Gastroesophageal sphincter (tissue), 4 donors: Measurements from ENCODE around the gene KCNH1. TPM values are rescaled to one million over a fixed set of nuclear protein-coding genes. Genes with fewer than 3 reads are reported as not detected.

Experiments
- ATAC-seq: fragments of 150-250 bp; one replicate; pipeline ENCODE4 v1.9.1; 2016; ENCODE audit warnings: mild to moderate bottlenecking, moderate library complexity
- H3K27ac ChIP-seq, 4 donors: fragments of 200-600 bp; sonication (generic) in 3 of 4; 1 replicate in 3 of 4; 2 replicates in 1 of 4; pipeline ENCODE4 v1.5.1; 2016 to 2019
- H3K27me3 ChIP-seq: fragments of 200-600 bp; sonication (generic); one replicate; pipeline ENCODE4 v1.5.1; 2019
- H3K36me3 ChIP-seq, 2 donors: fragments of 200-600 bp; sonication (generic); one replicate each; pipeline ENCODE4 v1.5.1; 2019; ENCODE audit warnings: control low read depth in 1 of 2
- H3K4me1 ChIP-seq, 3 donors: fragments of 200-600 bp; sonication (generic); 1 replicate in 2 of 3; 2 replicates in 1 of 3; pipeline ENCODE4 v1.5.1; 2016 to 2019; ENCODE audit warnings: control low read depth in 2 of 3
- H3K4me3 ChIP-seq, 2 donors: fragments of 200-600 bp; sonication (generic); one replicate each; pipeline ENCODE4 v1.5.1; 2019; ENCODE audit warnings: mild to moderate bottlenecking in 1 of 2, moderate library complexity in 1 of 2
- H3K9me3 ChIP-seq, 3 donors: fragments of 200-600 bp; sonication (generic); one replicate each; pipeline ENCODE4 v1.5.1; 2017 to 2019; ENCODE audit warnings: control low read depth in 2 of 3
- CTCF ChIP-seq, 4 experiments: fragments of 200-600 bp in 2 of 4; fragments of 450-650 bp in 2 of 4; sonication (generic) in 1 of 4; IDR thresholded peaks; one replicate each; pipeline ENCODE4 v1.5.1; 2017 to 2019; ENCODE audit warnings: antibody characterized with exemption in 4 of 4, mild to moderate bottlenecking in 2 of 4, moderate library complexity in 2 of 4
- EP300 ChIP-seq: sonication (generic); formaldehyde crosslinking; IDR thresholded peaks from one replicate; pipeline ENCODE4 v1.6.1; 2017; ENCODE audit warnings: antibody characterized with exemption, mild to moderate bottlenecking
- POLR2A ChIP-seq, 2 donors: fragments of 450-650 bp; IDR thresholded peaks; one replicate each; pipeline ENCODE4 v1.6.1; 2017; ENCODE audit warnings: antibody characterized with exemption in 2 of 2, mild to moderate bottlenecking in 2 of 2, moderate library complexity in 1 of 2
- POLR2AphosphoS5 ChIP-seq: sonication (generic); formaldehyde crosslinking; IDR thresholded peaks from one replicate; pipeline ENCODE4 v1.6.1; 2017; ENCODE audit warnings: antibody characterized with exemption
- WGBS, 2 donors: methylation state at CpG; one replicate each; pipeline ENCODE4 v1.1.5; 2018; ENCODE audit warnings: low coverage in 1 of 2; 5-methylcytosine and 5-hydroxymethylcytosine counted together
- total RNA-seq, 4 donors: library from RNA; depleted of rRNA; stranded (reverse); fragments of >200 nt; gene quantifications; one replicate each; pipeline ENCODE4 v1.1.0, GENCODE V29; 2016

Gene KCNH1
- total RNA-seq, 4 donors from 2014 or later: 0.15 to 2.3 (median 1.2) TPM

- 80% methylated on average over 1 of the region's 1 CpG; no CpG with 5 or more reads in 1 of the 2 donors for WGBS, 2 donors
- no peaks in the 10 kb centered on the region for H3K27me3 ChIP-seq
- H3K27ac ChIP-seq: no peak overlapping the region
- no peak overlapping the region for H3K4me3 ChIP-seq
- H3K4me1 ChIP-seq: no peaks in the 10 kb centered on the region
- TF ChIP-seq POLR2AphosphoS5 (no peak), EP300 (no peak), CTCF (IDR thresholded peaks at IDR 0.05) (no peak), POLR2A (IDR thresholded peaks at IDR 0.05) (no peak)
- H3K9me3 ChIP-seq: peaks cover 0 to 25% (median 0%) of the 10 kb centered on the region in 3 donors
- ATAC-seq: no peak
- no peaks in the 10 kb centered on the region for H3K36me3 ChIP-seq
Measured at GRCh38 chr1:210757677-210758076, 376.3 kb downstream of the KCNH1 start.

- Histone ChIP-seq H3K9me3 (peaks cover 0 to 23% (median 0%) of the 10 kb centered on the region in 3 donors), H3K27me3 (no peaks in the 10 kb centered on the region), H3K4me1 (no peaks in the 10 kb centered on the region), H3K27ac (no peak overlapping the region), H3K4me3 (no peak overlapping the region), H3K36me3 (no peaks in the 10 kb centered on the region)
- TF ChIP-seq POLR2A (IDR thresholded peaks at IDR 0.05) (no peak), POLR2AphosphoS5 (no peak), EP300 (no peak), CTCF (IDR thresholded peaks at IDR 0.05) (no peak)
- ATAC-seq: no peak
- WGBS, 2 donors: 90 to 100% methylated on average over 4 of the region's 4 CpGs
Measured at GRCh38 chr1:210755991-210756659, 377.8 kb downstream of the KCNH1 start.

GRCh38 chr1:210754878-210755665 lies 378.9 kb downstream of the KCNH1 start:
- Histone ChIP-seq H3K36me3 (no peaks in the 10 kb centered on the region), H3K9me3 (peaks cover 0 to 16% (median 0%) of the 10 kb centered on the region in 3 donors), H3K4me1 (no peaks in the 10 kb centered on the region), H3K27ac (no peak overlapping the region), H3K4me3 (no peak overlapping the region), H3K27me3 (no peaks in the 10 kb centered on the region)
- TF ChIP-seq CTCF (IDR thresholded peaks at IDR 0.05) (no peak), POLR2A (IDR thresholded peaks at IDR 0.05) (no peak), POLR2AphosphoS5 (no peak), EP300 (no peak)
- WGBS, 2 donors: 6 to 17% methylated on average over 4 to 5 of the region's 8 CpGs
- ATAC-seq: no peak

- no peak for TF ChIP-seq POLR2A (IDR thresholded peaks at IDR 0.05)
- TF ChIP-seq POLR2AphosphoS5: no peak
- H3K4me3 ChIP-seq: no peak overlapping the region
- H3K4me1 ChIP-seq: no peaks in the 10 kb centered on the region
- no peaks in the 10 kb centered on the region for H3K27me3 ChIP-seq
- H3K9me3 ChIP-seq: no peaks in the 10 kb centered on the region
- no peaks in the 10 kb centered on the region for H3K36me3 ChIP-seq
- no peak overlapping the region for H3K27ac ChIP-seq
- 90 to 97% methylated on average over 2 of the region's 2 CpGs for WGBS, 2 donors
- no peak for ATAC-seq
Measured at GRCh38 chr1:210751911-210752310, 382.0 kb downstream of the KCNH1 start.

- no peak overlapping the region for H3K4me3 ChIP-seq
- whole genome bisulfite sequencing, 2 donors: 83 to 100% methylated on average over 1 of the region's 1 CpG
- H3K27me3 ChIP-seq: no peaks in the 10 kb centered on the region
- no peaks in the 10 kb centered on the region for H3K4me1 ChIP-seq
- H3K36me3 ChIP-seq: no peaks in the 10 kb centered on the region
- no peaks in the 10 kb centered on the region for H3K9me3 ChIP-seq
- ATAC-seq: no peak
- TF ChIP-seq POLR2AphosphoS5 (no peak), CTCF (IDR thresholded peaks at IDR 0.05) (no peak), EP300 (no peak), POLR2A (IDR thresholded peaks at IDR 0.05) (no peak)
- H3K27ac ChIP-seq: no peak overlapping the region
Measured at GRCh38 chr1:210750468-210750867, 383.5 kb downstream of the KCNH1 start.
